ENCODE results near the gene GOSR2. TPM values are rescaled to one million over a fixed set of nuclear protein-coding genes. Genes with fewer than 3 reads are reported as not detected.

GOSR2 gene
- total RNA-seq, 1 experiment from 2014 or later, result 48.4 TPM

- Histone ChIP-seq H3K27me3 (ENCODE audit: low read length) (no peaks in the 10 kb centered on the region), H3K9me3 (ENCODE audit: low read length) (no peaks in the 10 kb centered on the region), H3K9me2 (replicated peaks; ENCODE audit: low read length) (no peaks in the 10 kb centered on the region), H3K4me3 (ENCODE audit: low read length) (no peak overlapping the region), H3K9ac (ENCODE audit: low read length) (no peak overlapping the region), H3K4me2 (ENCODE audit: low read length) (no peak overlapping the region), H4K20me1 (ENCODE audit: low read length) (no peaks in the 10 kb centered on the region), H3K79me2 (ENCODE audit: low read length) (no peaks in the 10 kb centered on the region), H3F3A (ENCODE audit: low read length, unreplicated experiment) (no peaks in the 10 kb centered on the region), H3K36me3 (ENCODE audit: low read depth, low read length) (no peaks in the 10 kb centered on the region), H2AFZ (ENCODE audit: low read length) (no peak overlapping the region), H3K27ac (ENCODE audit: low read length) (no peak overlapping the region), H3K4me1 (ENCODE audit: insufficient read depth, low read length) (no peaks in the 10 kb centered on the region)
- intact Hi-C loops (cut with micrococcal nuclease), result no loop called here
- BruUV-seq (replicated peaks), result no TSS peak
- ATAC-seq (peak; percentile 65), DNase-seq (peak; percentile 59)
- POLR2A ChIA-PET (ENCODE audit: unreplicated experiment), result no interaction called here
- CTCF ChIA-PET, result no interaction called here
- no peak for TF ChIP-seq CTCF (conservative IDR thresholded peaks at IDR 0.05; ENCODE audit: low read depth, low read length)
- no peak for TF ChIP-seq EZH2 (IDR thresholded peaks at IDR 0.05; ENCODE audit: low read length, unreplicated experiment)
- no peak for TF ChIP-seq EZH2phosphoT487 (IDR thresholded peaks at IDR 0.05; ENCODE audit: borderline replicate concordance, low read length)
Observed at GRCh38 chr17:46916211-46916610, 6.7 kb upstream of the GOSR2 start.

GRCh38 chr17:46916623-46917022, 6.3 kb upstream of the GOSR2 start:
- ATAC-seq (no peak), DNase-seq (no peak)
- Histone ChIP-seq H3K4me3 (ENCODE audit: low read length) (no peak overlapping the region), H3K9ac (ENCODE audit: low read length) (no peak overlapping the region), H4K20me1 (ENCODE audit: low read length) (no peaks in the 10 kb centered on the region), H3K27me3 (ENCODE audit: low read length) (no peaks in the 10 kb centered on the region), H3K9me2 (replicated peaks; ENCODE audit: low read length) (no peaks in the 10 kb centered on the region), H3K4me2 (ENCODE audit: low read length) (no peak overlapping the region), H3K79me2 (ENCODE audit: low read length) (no peaks in the 10 kb centered on the region), H3K36me3 (ENCODE audit: low read depth, low read length) (no peaks in the 10 kb centered on the region), H3K9me3 (ENCODE audit: low read length) (no peaks in the 10 kb centered on the region), H3F3A (ENCODE audit: low read length, unreplicated experiment) (no peaks in the 10 kb centered on the region), H2AFZ (ENCODE audit: low read length) (no peak overlapping the region), H3K4me1 (ENCODE audit: insufficient read depth, low read length) (no peaks in the 10 kb centered on the region), H3K27ac (ENCODE audit: low read length) (no peak overlapping the region)
- CTCF ChIA-PET, result no interaction called here
- POLR2A ChIA-PET (ENCODE audit: unreplicated experiment), result no interaction called here
- BruUV-seq (replicated peaks), result no TSS peak
- intact Hi-C loops (cut with micrococcal nuclease), result no loop called here
- TF ChIP-seq EZH2 (IDR thresholded peaks at IDR 0.05; ENCODE audit: low read length, unreplicated experiment), result no peak
- no peak for TF ChIP-seq CTCF (conservative IDR thresholded peaks at IDR 0.05; ENCODE audit: low read depth, low read length)
- no peak for TF ChIP-seq EZH2phosphoT487 (IDR thresholded peaks at IDR 0.05; ENCODE audit: borderline replicate concordance, low read length)

- Histone ChIP-seq H3K4me2 (ENCODE audit: low read length) (no peak overlapping the region), H3K9me3 (ENCODE audit: low read length) (no peaks in the 10 kb centered on the region), H3K27ac (ENCODE audit: low read length) (no peak overlapping the region), H4K20me1 (ENCODE audit: low read length) (no peaks in the 10 kb centered on the region), H3K4me1 (ENCODE audit: insufficient read depth, low read length) (no peaks in the 10 kb centered on the region), H3K36me3 (ENCODE audit: low read depth, low read length) (no peaks in the 10 kb centered on the region), H3K79me2 (ENCODE audit: low read length) (no peaks in the 10 kb centered on the region), H3K4me3 (ENCODE audit: low read length) (no peak overlapping the region), H2AFZ (ENCODE audit: low read length) (no peak overlapping the region), H3K27me3 (ENCODE audit: low read length) (no peaks in the 10 kb centered on the region), H3F3A (ENCODE audit: low read length, unreplicated experiment) (no peaks in the 10 kb centered on the region), H3K9me2 (replicated peaks; ENCODE audit: low read length) (no peaks in the 10 kb centered on the region), H3K9ac (ENCODE audit: low read length) (no peak overlapping the region)
- DNase-seq, result no peak
- no TSS peak for BruUV-seq (replicated peaks)
- intact Hi-C loops (cut with micrococcal nuclease), result no loop called here
- TF ChIP-seq EZH2 (IDR thresholded peaks at IDR 0.05; ENCODE audit: low read length, unreplicated experiment) (no peak), CTCF (conservative IDR thresholded peaks at IDR 0.05; ENCODE audit: low read depth, low read length) (no peak), EZH2phosphoT487 (IDR thresholded peaks at IDR 0.05; ENCODE audit: borderline replicate concordance, low read length) (no peak)
- POLR2A ChIA-PET (ENCODE audit: unreplicated experiment), result no interaction called here
- no peak for ATAC-seq
- CTCF ChIA-PET, result no interaction called here
Observed at GRCh38 chr17:46917041-46917440, 5.9 kb upstream of the GOSR2 start.

Data from PC-3 (cell line).